NB4 (cell line): ENCODE results near the gene BMP7.

Source experiments
- MAX ChIP-seq: IDR thresholded peaks from 2 replicates; pipeline ENCODE4 v1.6.1; 2011; ENCODE audit warnings: low read depth, low read length
- POLR2A ChIP-seq: IDR thresholded peaks from 2 replicates; pipeline ENCODE4 v1.6.1; 2011; ENCODE audit warnings: mild to moderate bottlenecking; ENCODE audit not compliant: insufficient read length; ENCODE audit errors: extremely low read depth
- TF ChIP-seq, protein P1 (sequence below): IDR thresholded peaks from one replicate; pipeline ENCODE4 v1.5.1; 2012; ENCODE audit warnings: low read depth, low read length

- TF ChIP-seq, protein P1, sequence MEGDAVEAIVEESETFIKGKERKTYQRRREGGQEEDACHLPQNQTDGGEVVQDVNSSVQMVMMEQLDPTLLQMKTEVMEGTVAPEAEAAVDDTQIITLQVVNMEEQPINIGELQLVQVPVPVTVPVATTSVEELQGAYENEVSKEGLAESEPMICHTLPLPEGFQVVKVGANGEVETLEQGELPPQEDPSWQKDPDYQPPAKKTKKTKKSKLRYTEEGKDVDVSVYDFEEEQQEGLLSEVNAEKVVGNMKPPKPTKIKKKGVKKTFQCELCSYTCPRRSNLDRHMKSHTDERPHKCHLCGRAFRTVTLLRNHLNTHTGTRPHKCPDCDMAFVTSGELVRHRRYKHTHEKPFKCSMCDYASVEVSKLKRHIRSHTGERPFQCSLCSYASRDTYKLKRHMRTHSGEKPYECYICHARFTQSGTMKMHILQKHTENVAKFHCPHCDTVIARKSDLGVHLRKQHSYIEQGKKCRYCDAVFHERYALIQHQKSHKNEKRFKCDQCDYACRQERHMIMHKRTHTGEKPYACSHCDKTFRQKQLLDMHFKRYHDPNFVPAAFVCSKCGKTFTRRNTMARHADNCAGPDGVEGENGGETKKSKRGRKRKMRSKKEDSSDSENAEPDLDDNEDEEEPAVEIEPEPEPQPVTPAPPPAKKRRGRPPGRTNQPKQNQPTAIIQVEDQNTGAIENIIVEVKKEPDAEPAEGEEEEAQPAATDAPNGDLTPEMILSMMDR, result no peak
- no peak for TF ChIP-seq POLR2A
- TF ChIP-seq MAX, result no peak
Measured at GRCh38 chr20:57272883-57273535, 6.6 kb upstream of the BMP7 start.
